NCI-H1105 treated with DMSO at 0.1 percent for 48 hours (cell line): ENCODE data around the gene PPP1R9B.
A peak's percentile ranks its signal among the peaks of the same experiment; 100 is the strongest.

ENCODE experiments used
- DNase-seq: peaks from one replicate; lab custom pipeline; 2025; lab: John Stamatoyannopoulos, UW

Gene PPP1R9B

GRCh38 chr17:50150354-50151040 lies at the start of gene PPP1R9B:
PPP1R9B (minus strand) TSS chr17:50150677; CDS start chr17:50150513, 164 bp downstream.
- no peak for DNase-seq

- DNase-seq, result peak; percentile 73
These were observed 49.5 kb upstream of the PPP1R9B start for GRCh38 chr17:50199803-50200456.

- no peak for DNase-seq
These were observed 48.8 kb upstream of the PPP1R9B start for GRCh38 chr17:50199211-50199802.

- DNase-seq, result peak; percentile 8
These were observed 47.7 kb upstream of the PPP1R9B start for GRCh38 chr17:50198026-50198669.

GRCh38 chr17:50196826-50197225 lies 46.3 kb upstream of the PPP1R9B start:
- DNase-seq, result no peak

GRCh38 chr17:50196036-50196435 lies 45.6 kb upstream of the PPP1R9B start:
- DNase-seq, result no peak

- no peak for DNase-seq
These were observed 44.7 kb upstream of the PPP1R9B start for GRCh38 chr17:50194934-50195865.

- DNase-seq, result no peak
These were observed 43.9 kb upstream of the PPP1R9B start for GRCh38 chr17:50194140-50194933.

GRCh38 chr17:50192618-50193291 lies 42.3 kb upstream of the PPP1R9B start:
- no peak for DNase-seq

GRCh38 chr17:50192144-50192617 lies 41.7 kb upstream of the PPP1R9B start:
- no peak for DNase-seq

- no peak for DNase-seq
These were observed 41.1 kb upstream of the PPP1R9B start for GRCh38 chr17:50191359-50192143.

GRCh38 chr17:50190603-50191358 lies 40.3 kb upstream of the PPP1R9B start:
- no peak for DNase-seq

GRCh38 chr17:50190293-50190602 lies 39.8 kb upstream of the PPP1R9B start:
- no peak for DNase-seq

GRCh38 chr17:50189550-50190292 lies 39.2 kb upstream of the PPP1R9B start:
- DNase-seq, result no peak

GRCh38 chr17:50188921-50189549 lies 38.6 kb upstream of the PPP1R9B start:
- no peak for DNase-seq

GRCh38 chr17:50188531-50188920 lies 38.0 kb upstream of the PPP1R9B start:
- DNase-seq, result no peak

GRCh38 chr17:50187751-50188530 lies 37.5 kb upstream of the PPP1R9B start:
- DNase-seq, result no peak
